ENCODE results near the gene SCLY. TPM values are rescaled to one million over a fixed set of nuclear protein-coding genes. Genes with fewer than 3 reads are reported as not detected.

SCLY gene
- polyA plus RNA-seq, 2 of the 4 experiments (the other 2 are of a cell fraction), result 19.0 to 28.3 TPM

DNA sequence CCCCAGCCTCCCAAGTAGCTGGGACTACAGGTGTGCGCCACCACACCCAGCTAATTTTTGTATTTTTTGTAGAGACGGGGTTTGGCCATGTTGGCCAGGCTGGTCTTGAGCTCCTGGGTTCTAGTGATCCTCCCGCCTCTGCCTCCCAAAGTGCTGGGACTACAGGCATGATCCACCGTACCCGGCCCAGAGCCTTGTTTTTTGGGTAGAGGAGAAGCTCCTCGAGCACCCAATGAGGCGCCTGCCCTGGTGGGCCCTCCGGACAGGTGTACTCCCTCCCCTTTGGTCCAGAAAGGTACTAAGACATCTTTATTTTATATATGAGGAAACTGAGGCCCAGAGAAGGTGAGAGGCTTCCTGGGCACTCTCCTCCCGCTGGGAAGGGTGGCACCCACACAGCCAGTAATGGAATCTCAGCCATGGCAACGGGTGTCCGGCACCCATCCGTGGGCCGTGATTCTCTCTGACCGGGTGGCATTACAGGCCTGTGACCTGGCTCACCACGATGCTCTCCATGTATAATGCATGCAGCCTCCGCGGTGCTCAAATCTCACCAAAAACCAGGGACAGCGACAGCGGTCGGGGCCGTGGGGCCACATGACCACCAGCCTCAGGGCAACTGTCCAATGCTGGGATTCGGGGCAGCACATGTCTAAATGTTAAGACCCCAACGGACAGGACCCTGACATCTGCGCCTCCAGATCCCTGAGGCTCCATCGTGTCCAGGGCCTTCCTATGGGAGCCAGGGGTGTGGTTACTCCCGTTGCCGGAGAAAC lies 60.9 kb downstream of the SCLY start:
- ATAC-seq (no peak), FAIRE-seq (no peak), DNase-seq (ENCODE audit: low read depth in 1 of 2, low spot score in 1 of 2) (no peak)
- CTCF ChIA-PET, result no interaction called here
- Histone ChIP-seq H3K4me3 (no peak overlapping the region), H3K27ac (no peak overlapping the region), H3K4me1 (no peaks in the 10 kb centered on the region), H3K9me3 (no peaks in the 10 kb centered on the region), H3K4me2 (no peak overlapping the region)
- 71% methylated on average over 21 of the region's 27 CpGs for WGBS (ENCODE audit: missing lambda C conversion rate)
- POLR2A ChIA-PET, result no interaction called here
- TF ChIP-seq CEBPB (IDR thresholded peaks at IDR 0.05), result no peak
- no peak for TF ChIP-seq MYC (IDR thresholded peaks at IDR 0.05; ENCODE audit: borderline replicate concordance, low read length)
- TF ChIP-seq, protein P1, sequence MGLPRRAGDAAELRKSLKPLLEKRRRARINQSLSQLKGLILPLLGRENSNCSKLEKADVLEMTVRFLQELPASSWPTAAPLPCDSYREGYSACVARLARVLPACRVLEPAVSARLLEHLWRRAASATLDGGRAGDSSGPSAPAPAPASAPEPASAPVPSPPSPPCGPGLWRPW (IDR thresholded peaks at IDR 0.05), result no peak
- no peak for TF ChIP-seq RAD21 (conservative IDR thresholded peaks at IDR 0.05 in 1 of 2, IDR thresholded peaks at IDR 0.05 in 1 of 2)
- TF ChIP-seq BHLHE40 (IDR thresholded peaks at IDR 0.05; ENCODE audit: low read depth, low read length), result no peak

DNA sequence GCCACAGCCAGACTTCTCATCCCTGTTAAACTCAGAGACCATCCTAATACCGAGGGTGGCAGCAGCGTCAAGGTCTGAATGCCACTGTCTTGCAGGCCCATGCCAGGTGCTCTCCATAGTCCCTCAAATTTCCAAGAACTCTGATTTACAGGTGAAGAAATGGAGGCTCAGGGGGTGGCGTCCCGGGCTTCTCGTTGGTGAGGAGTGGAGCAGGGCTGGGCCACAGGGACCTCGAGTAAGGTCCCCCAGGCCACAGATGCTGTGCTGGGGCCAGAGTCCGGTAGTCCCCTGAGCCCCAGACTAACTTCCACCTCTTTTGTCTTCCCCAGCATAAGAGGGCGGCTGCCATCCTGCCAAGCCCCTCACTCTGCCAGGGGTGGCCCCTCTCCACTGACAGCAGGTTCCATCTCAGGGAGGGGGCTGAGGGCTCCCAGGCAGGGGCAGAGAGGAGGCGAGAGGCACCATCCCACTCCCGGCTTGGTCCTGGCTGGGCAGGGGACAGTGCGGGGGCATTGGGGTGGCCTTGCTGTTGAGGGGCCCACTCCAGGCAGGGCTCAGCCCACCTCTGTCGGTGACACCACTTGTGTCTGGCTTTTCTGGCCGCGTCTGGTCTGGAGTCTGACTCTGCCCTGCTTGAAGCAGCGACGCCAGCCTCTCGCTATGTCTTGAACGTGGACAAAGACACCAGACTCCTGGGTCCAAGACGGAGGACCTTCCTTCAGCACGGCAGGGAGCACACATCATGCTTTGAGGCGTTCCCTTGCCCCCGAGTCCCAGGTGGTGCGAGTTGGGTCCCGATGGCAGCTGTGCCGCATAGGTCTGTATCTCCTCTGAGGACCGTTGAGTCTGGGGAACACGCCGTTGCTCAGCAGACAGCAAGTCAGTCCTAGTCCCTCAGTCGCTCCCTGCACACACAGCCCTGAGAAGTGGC lies 61.8 kb downstream of the SCLY start:
- Histone ChIP-seq H3K4me1 (no peaks in the 10 kb centered on the region), H3K27ac (no peak overlapping the region), H3K4me3 (no peak overlapping the region), H3K9me3 (no peaks in the 10 kb centered on the region), H3K4me2 (no peak overlapping the region)
- DNase-seq (ENCODE audit: low read depth in 1 of 2, low spot score in 1 of 2) (no peak), FAIRE-seq (no peak), ATAC-seq (no peak)
- TF ChIP-seq, protein P2, sequence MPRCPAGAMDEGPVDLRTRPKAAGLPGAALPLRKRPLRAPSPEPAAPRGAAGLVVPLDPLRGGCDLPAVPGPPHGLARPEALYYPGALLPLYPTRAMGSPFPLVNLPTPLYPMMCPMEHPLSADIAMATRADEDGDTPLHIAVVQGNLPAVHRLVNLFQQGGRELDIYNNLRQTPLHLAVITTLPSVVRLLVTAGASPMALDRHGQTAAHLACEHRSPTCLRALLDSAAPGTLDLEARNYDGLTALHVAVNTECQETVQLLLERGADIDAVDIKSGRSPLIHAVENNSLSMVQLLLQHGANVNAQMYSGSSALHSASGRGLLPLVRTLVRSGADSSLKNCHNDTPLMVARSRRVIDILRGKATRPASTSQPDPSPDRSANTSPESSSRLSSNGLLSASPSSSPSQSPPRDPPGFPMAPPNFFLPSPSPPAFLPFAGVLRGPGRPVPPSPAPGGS (IDR thresholded peaks at IDR 0.05), result no peak
- no peak for TF ChIP-seq FOSL2 (IDR thresholded peaks at IDR 0.05)
- no peak for TF ChIP-seq FOSL2 (CRISPR knock-in tag; IDR thresholded peaks at IDR 0.05)
- TF ChIP-seq MAZ (IDR thresholded peaks at IDR 0.05; ENCODE audit: borderline replicate concordance, low read depth, low read length), result no peak
- no peak for TF ChIP-seq NPAS2 (CRISPR knock-in tag; IDR thresholded peaks at IDR 0.05; ENCODE audit: borderline replicate concordance)
- no peak for TF ChIP-seq HOXB5 (CRISPR knock-in tag; IDR thresholded peaks at IDR 0.05)
- 60% methylated on average over 27 of the region's 29 CpGs for WGBS (ENCODE audit: missing lambda C conversion rate)
- POLR2A ChIA-PET, result no interaction called here
- CTCF ChIA-PET, result interaction anchor here (0.6 kb wide), 1 partner anchor 507 kb away, joined by 3 read pairs; no protein-coding TSS in a partner anchor

DNA sequence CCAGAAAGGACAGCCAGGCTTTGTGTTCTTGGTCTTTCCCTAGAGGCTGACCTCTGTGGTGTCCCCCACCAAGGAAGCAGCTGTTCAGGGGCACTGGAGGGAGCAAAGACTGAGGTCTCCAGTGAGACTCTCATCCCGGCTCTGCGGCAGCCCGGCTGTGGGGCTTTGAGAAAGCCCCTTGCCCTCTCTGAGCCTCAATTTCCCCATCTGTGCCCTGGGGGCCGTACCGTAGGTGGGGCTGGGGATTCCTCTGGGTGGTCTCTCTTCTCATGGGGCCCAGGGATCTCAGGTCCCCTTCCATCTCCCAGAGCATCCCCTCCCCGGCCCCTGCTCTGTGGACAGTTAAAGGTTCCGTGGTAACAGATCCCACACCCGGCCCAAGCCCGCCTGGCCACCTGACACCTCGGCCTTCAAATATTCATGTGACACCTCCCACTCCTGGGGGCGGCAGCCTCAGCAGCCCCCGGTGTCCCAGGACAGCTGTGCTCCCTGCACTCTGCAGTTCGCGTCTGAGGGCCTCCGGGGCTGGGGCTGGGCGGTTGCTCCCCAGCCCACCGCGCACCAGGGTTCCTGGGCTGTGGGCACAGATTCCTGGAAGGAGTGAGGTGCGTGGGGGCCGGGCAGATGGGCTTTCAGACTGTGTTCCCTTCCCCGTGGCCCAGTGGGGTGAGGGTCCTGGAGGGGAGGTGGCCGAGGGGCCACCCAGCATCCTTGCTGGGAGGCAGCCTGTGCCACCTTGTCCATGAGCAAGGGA lies 62.6 kb downstream of the SCLY start:
- ChIA-PET CTCF (no interaction called here), POLR2A (no interaction called here)
- H3K9me3 ChIP-seq, result no peaks in the 10 kb centered on the region
- ATAC-seq (no peak), FAIRE-seq (no peak), DNase-seq (ENCODE audit: low read depth in 1 of 2, low spot score in 1 of 2) (no peak)
- no peak overlapping the region for H3K27ac ChIP-seq
- 55% methylated on average over 14 of the region's 22 CpGs for WGBS (ENCODE audit: missing lambda C conversion rate)
- TF ChIP-seq RCOR1 (IDR thresholded peaks at IDR 0.05; ENCODE audit: low read depth, low read length) (no peak), POLR2A (IDR thresholded peaks at IDR 0.05; ENCODE audit: low read length) (no peak), KDM5A (IDR thresholded peaks at IDR 0.05) (no peak), HEYL (CRISPR knock-in tag; IDR thresholded peaks at IDR 0.05) (no peak), MYC (IDR thresholded peaks at IDR 0.05; ENCODE audit: borderline replicate concordance, low read length) (no peak), JUNB (IDR thresholded peaks at IDR 0.05) (no peak), RAD21 (conservative IDR thresholded peaks at IDR 0.05 in 1 of 2, IDR thresholded peaks at IDR 0.05 in 1 of 2) (no peak)
- TF ChIP-seq, protein P1 (IDR thresholded peaks at IDR 0.05), result no peak
- TF ChIP-seq, protein P2 (IDR thresholded peaks at IDR 0.05), result no peak
- no peaks in the 10 kb centered on the region for H3K4me1 ChIP-seq
- H3K4me3 ChIP-seq, result no peak overlapping the region
- H3K4me2 ChIP-seq, result no peak overlapping the region
